ENCODE data around the gene GPR180. TPM values are rescaled to one million over a fixed set of nuclear protein-coding genes. Genes with fewer than 3 reads are reported as not detected.

Gene GPR180
- total RNA-seq, 1 donor from 2014 or later: 5.3 TPM

- Mint-ChIP-seq H3K4me1 (ENCODE audit: low read depth) (no peaks in the 10 kb centered on the region), H3K4me3 (ENCODE audit: low read depth) (no peak overlapping the region), H3K27ac (no peak overlapping the region), H3K36me3 (ENCODE audit: insufficient read depth) (peaks cover 15% of the 10 kb centered on the region), H3K9me3 (ENCODE audit: low read depth) (no peaks in the 10 kb centered on the region), H3K27me3 (no peaks in the 10 kb centered on the region)
- no peak for DNase-seq (ENCODE audit: low spot score, unreplicated experiment)
- no peak for TF ChIP-seq CTCF (IDR thresholded peaks at IDR 0.05; ENCODE audit: unreplicated experiment)
These were observed 34.1 kb upstream of the GPR180 start for GRCh38 chr13:94567581-94567980.

DNA sequence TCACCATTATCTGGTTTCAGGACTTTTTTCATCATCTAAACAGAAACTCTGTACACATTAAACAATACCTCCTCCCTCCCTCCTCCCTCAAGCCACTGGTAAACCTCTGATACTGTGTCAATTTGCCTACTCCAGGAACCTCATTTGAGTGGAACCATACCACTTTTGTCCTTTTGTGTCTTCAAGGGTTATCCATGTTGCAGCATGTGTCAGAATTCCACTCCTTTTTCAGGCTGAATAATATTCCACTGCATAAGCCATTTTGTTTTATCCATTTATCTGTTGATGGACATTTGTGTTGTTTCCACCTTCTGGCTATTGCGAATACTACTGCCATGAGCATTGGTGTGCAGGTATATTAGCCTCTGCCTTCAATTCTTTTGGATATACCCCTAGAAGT, 33.2 kb upstream of the GPR180 start:
- TF ChIP-seq CTCF (IDR thresholded peaks at IDR 0.05; ENCODE audit: unreplicated experiment): no peak
- DNase-seq (ENCODE audit: low spot score, unreplicated experiment): no peak
- peaks cover 21% of the 10 kb centered on the region for H3K36me3 Mint-ChIP-seq (ENCODE audit: insufficient read depth)
- no peak overlapping the region for H3K27ac Mint-ChIP-seq
- H3K4me3 Mint-ChIP-seq (ENCODE audit: low read depth): no peak overlapping the region
- no peaks in the 10 kb centered on the region for H3K9me3 Mint-ChIP-seq (ENCODE audit: low read depth)
- no peaks in the 10 kb centered on the region for H3K27me3 Mint-ChIP-seq
- H3K4me1 Mint-ChIP-seq (ENCODE audit: low read depth): no peaks in the 10 kb centered on the region

GRCh38 chr13:94569615-94570014, 32.0 kb upstream of the GPR180 start:
- H3K36me3 Mint-ChIP-seq (ENCODE audit: insufficient read depth): peaks cover 27% of the 10 kb centered on the region
- H3K4me3 Mint-ChIP-seq (ENCODE audit: low read depth): no peak overlapping the region
- H3K27ac Mint-ChIP-seq: no peak overlapping the region
- H3K4me1 Mint-ChIP-seq (ENCODE audit: low read depth): no peaks in the 10 kb centered on the region
- DNase-seq (ENCODE audit: low spot score, unreplicated experiment): no peak
- H3K9me3 Mint-ChIP-seq (ENCODE audit: low read depth): no peaks in the 10 kb centered on the region
- no peak for TF ChIP-seq CTCF (IDR thresholded peaks at IDR 0.05; ENCODE audit: unreplicated experiment)
- H3K27me3 Mint-ChIP-seq: no peaks in the 10 kb centered on the region

DNA sequence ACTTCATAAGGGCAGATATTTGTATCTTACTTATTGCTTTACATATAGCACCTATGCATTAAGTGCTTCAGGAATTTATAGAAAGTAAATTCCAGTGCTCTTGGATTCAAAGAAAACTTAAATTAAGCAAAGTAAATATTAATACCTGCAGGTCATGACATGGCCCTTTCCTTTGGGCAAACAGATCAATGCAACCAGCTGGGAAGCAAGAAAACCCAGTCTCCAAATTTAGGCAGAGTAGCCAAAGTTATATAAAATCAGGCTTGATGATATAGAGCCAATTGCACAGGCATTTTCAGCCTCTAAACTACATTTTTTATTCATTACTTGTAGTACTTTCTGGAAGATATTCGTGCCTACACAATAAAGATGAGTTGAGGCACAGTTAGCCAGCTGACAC, 22.6 kb upstream of the GPR180 start:
- H3K27me3 Mint-ChIP-seq: no peaks in the 10 kb centered on the region
- no peak for TF ChIP-seq CTCF (IDR thresholded peaks at IDR 0.05; ENCODE audit: unreplicated experiment)
- no peak for DNase-seq (ENCODE audit: low spot score, unreplicated experiment)
- H3K27ac Mint-ChIP-seq: no peak overlapping the region
- peaks cover 6% of the 10 kb centered on the region for H3K4me1 Mint-ChIP-seq (ENCODE audit: low read depth)
- peaks cover 3% of the 10 kb centered on the region for H3K9me3 Mint-ChIP-seq (ENCODE audit: low read depth)
- no peak overlapping the region for H3K4me3 Mint-ChIP-seq (ENCODE audit: low read depth)
- H3K36me3 Mint-ChIP-seq (ENCODE audit: insufficient read depth): peaks cover 34% of the 10 kb centered on the region

DNA sequence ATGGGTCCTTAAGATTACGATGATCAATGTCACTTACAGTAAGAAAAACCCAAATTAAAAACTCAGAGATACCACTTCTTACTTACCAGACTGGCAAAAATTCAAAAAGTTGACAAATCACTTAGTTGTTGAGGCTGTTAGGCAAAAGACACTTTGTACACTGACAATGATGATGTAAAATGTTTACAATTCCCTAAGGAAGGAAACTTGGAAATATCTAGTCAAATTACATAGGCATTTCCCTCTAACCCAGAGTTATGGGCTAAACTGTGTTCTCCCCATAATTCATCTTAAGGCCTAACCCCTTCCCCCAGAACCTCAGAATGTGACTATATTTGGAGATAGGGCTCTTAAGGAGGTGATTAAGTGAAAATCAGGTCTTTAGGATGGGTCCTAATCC, 17.7 kb upstream of the GPR180 start:
- Mint-ChIP-seq H3K9me3 (ENCODE audit: low read depth) (peaks cover 8% of the 10 kb centered on the region), H3K4me1 (ENCODE audit: low read depth) (peaks cover 14% of the 10 kb centered on the region), H3K27me3 (no peaks in the 10 kb centered on the region), H3K27ac (no peak overlapping the region), H3K36me3 (ENCODE audit: insufficient read depth) (peaks cover 49% of the 10 kb centered on the region), H3K4me3 (ENCODE audit: low read depth) (no peak overlapping the region)
- no peak for TF ChIP-seq CTCF (IDR thresholded peaks at IDR 0.05; ENCODE audit: unreplicated experiment)
- DNase-seq (ENCODE audit: low spot score, unreplicated experiment): no peak

Data from progenitor cell of endocrine pancreas (in vitro differentiated cells).